Lung (tissue), 12 donors: Measurements from ENCODE around the gene TBC1D25. TPM values are rescaled to one million over a fixed set of nuclear protein-coding genes. Genes with fewer than 3 reads are reported as not detected.

Experiments used
- ATAC-seq: fragments of 200-7000 bp; cut with Tn5 transposase; one replicate; pipeline ENCODE4 v1.9.1; 2020; ENCODE audit warnings: moderate number of reproducible peaks; ENCODE audit not compliant: insufficient read depth, low FRiP score
- DNase-seq, 3 donors: peaks; one replicate each; pipeline ENCODE4 v3.0.0-alpha.2; 2013 to 2017
- H3K27ac ChIP-seq, 2 donors: one replicate each; pipeline ENCODE4 v1.5.1; 2013; ENCODE audit warnings: mild to moderate bottlenecking in 2 of 2, moderate library complexity in 2 of 2, control low read depth in 1 of 2, inconsistent platforms in 1 of 2, low read depth in 1 of 2, low read length in 1 of 2
- H3K27me3 ChIP-seq, 3 donors: one replicate each; pipeline ENCODE4 v1.5.1; 2013; ENCODE audit warnings: low read length in 2 of 3; ENCODE audit not compliant: control insufficient read depth in 3 of 3, insufficient read depth in 3 of 3
- H3K36me3 ChIP-seq, 4 donors: one replicate each; pipeline ENCODE4 v1.5.1; 2013; ENCODE audit warnings: low read length in 4 of 4, mild to moderate bottlenecking in 1 of 4, moderate library complexity in 1 of 4; ENCODE audit not compliant: control insufficient read depth in 4 of 4, insufficient read depth in 4 of 4
- H3K4me1 ChIP-seq, 5 donors: one replicate each; pipeline ENCODE4 v1.5.1; 2013; ENCODE audit warnings: low read length in 5 of 5, mild to moderate bottlenecking in 2 of 5, moderate library complexity in 1 of 5; ENCODE audit not compliant: control insufficient read depth in 5 of 5, insufficient read depth in 5 of 5
- H3K4me3 ChIP-seq: one replicate; pipeline ENCODE4 v1.5.1; 2013; ENCODE audit warnings: mild to moderate bottlenecking, control low read depth, moderate library complexity
- H3K9ac ChIP-seq, 2 donors: one replicate each; pipeline ENCODE4 v1.5.1; 2013; ENCODE audit warnings: low read length in 2 of 2, control low read depth in 1 of 2; ENCODE audit not compliant: insufficient read depth in 1 of 2
- H3K9me3 ChIP-seq, 4 donors: one replicate each; pipeline ENCODE4 v1.5.1; 2013; ENCODE audit warnings: low read length in 3 of 4, mild to moderate bottlenecking in 1 of 4, moderate library complexity in 1 of 4; ENCODE audit not compliant: control insufficient read depth in 4 of 4, insufficient read depth in 3 of 4
- CTCF ChIP-seq: IDR thresholded peaks from 2 replicates; pipeline ENCODE4 v1.5.1; 2012; ENCODE audit warnings: mild to moderate bottlenecking; ENCODE audit errors: control extremely low read depth, extremely low read depth
- WGBS, 2 donors: extraction: QIAGEN DNeasy Blood & Tissue Kit; methylation state at CpG; one replicate each; pipeline ENCODE4 v1.1.7; 2013; 5-methylcytosine and 5-hydroxymethylcytosine counted together
- polyA plus RNA-seq, 2 donors: library from polyadenylated mRNA; stranded (reverse); fragments of 200-250 nt; gene quantifications; one replicate each; pipeline ENCODE4 v1.2.1, GENCODE V29; 2013
- total RNA-seq, 2 donors: library from RNA; depleted of rRNA in 1 of 2; stranded (reverse); fragments of >200 nt in 1 of 2; gene quantifications; one replicate each; pipeline ENCODE4 v1.2.1, GENCODE V29; 2014 to 2021
- donor health status: control.
- donor health status: control.
- donor health status: Bipolar disorder and iron deficiency.
- donor health status: healthy.
- donor health status: DM: yes; HTN: yes; CAD: no.

The TBC1D25 gene
- total and polyA plus RNA-seq, 4 donors = 5.6 to 15.2 (median 10.1) TPM

- no peak overlapping the region for H3K4me3 ChIP-seq
- H3K36me3 ChIP-seq = no peaks in the 10 kb centered on the region
- DNase-seq (no peak), ATAC-seq (no peak)
- 82 to 96% methylated on average over 9 of the region's 9 CpGs for WGBS, 2 donors
- H3K27me3 ChIP-seq = peaks cover 0 to 3% (median 0%) of the 10 kb centered on the region in 3 donors
- no peaks in the 10 kb centered on the region for H3K4me1 ChIP-seq
- H3K27ac ChIP-seq = no peak overlapping the region
- peaks cover 0 to 12% (median 0%) of the 10 kb centered on the region in 4 donors for H3K9me3 ChIP-seq
- no peak for TF ChIP-seq CTCF
- H3K9ac ChIP-seq = no peak overlapping the region
These were observed 47.7 kb upstream of the TBC1D25 start for GRCh38 chrX:48491809-48492208.

GRCh38 chrX:48492293-48492910, 47.1 kb upstream of the TBC1D25 start:
- H3K4me3 ChIP-seq = no peak overlapping the region
- WGBS, 2 donors = 62 to 75% methylated on average over 6 to 7 of the region's 7 CpGs
- DNase-seq (no peak), ATAC-seq (no peak)
- no peak for TF ChIP-seq CTCF
- H3K9ac ChIP-seq = no peak overlapping the region
- H3K27ac ChIP-seq = no peak overlapping the region
- no peaks in the 10 kb centered on the region for H3K4me1 ChIP-seq
- H3K9me3 ChIP-seq = peaks cover 0 to 12% (median 0%) of the 10 kb centered on the region in 4 donors
- H3K36me3 ChIP-seq = no peaks in the 10 kb centered on the region
- H3K27me3 ChIP-seq = peaks cover 0 to 3% (median 0%) of the 10 kb centered on the region in 3 donors

- H3K9ac ChIP-seq = no peak overlapping the region
- H3K27ac ChIP-seq = no peak overlapping the region
- H3K4me3 ChIP-seq = no peak overlapping the region
- WGBS, 2 donors = 32 to 45% methylated on average over 10 of the region's 10 CpGs
- H3K9me3 ChIP-seq = peaks cover 0 to 9% (median 0%) of the 10 kb centered on the region in 4 donors
- DNase-seq (peak; percentile 30 to 46 (median 42)), ATAC-seq (no peak)
- peaks cover 0 to 3% (median 0%) of the 10 kb centered on the region in 3 donors for H3K27me3 ChIP-seq
- H3K4me1 ChIP-seq = no peaks in the 10 kb centered on the region
- no peak for TF ChIP-seq CTCF
- H3K36me3 ChIP-seq = no peaks in the 10 kb centered on the region
These were observed 45.6 kb upstream of the TBC1D25 start for GRCh38 chrX:48493890-48494364.
